ENCODE data around the gene AHI1.

The AHI1 gene

DNA sequence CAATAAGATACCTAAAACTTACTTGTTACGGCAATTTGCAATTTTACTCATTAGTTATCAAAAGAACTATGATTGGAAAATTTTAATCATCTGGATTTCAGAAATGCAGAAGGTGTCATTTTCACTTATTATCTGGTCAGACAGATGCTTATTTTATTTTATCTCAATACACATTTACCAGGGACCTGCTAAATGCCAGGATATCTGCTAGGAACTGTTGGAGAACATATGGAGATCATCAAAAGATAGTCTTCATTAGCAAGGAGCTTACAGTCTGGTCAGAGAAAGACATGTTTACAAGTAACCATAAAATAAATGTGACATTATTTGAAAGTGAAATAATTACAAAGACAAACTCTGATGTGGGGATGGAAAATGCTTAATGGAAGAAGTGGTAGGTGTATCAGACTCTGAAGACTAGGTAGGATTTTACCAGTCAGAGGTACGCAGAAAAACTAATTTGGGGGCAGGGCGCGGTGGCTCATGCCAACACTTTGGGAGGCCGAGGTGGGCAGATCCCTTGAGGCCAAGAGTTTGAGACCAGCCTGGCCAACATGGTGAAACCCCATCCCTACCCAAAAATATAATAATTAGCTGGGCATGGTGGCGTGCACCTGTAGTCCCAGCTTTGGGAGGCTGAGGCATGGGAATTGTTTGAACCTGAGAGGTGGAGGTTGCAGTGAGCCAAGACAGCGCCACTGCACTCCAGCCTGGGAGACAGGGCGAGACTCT, 178.6 kb downstream of the AHI1 start:
- no peak overlapping the region for H3K4me3 ChIP-seq (ENCODE audit: low read length)

DNA sequence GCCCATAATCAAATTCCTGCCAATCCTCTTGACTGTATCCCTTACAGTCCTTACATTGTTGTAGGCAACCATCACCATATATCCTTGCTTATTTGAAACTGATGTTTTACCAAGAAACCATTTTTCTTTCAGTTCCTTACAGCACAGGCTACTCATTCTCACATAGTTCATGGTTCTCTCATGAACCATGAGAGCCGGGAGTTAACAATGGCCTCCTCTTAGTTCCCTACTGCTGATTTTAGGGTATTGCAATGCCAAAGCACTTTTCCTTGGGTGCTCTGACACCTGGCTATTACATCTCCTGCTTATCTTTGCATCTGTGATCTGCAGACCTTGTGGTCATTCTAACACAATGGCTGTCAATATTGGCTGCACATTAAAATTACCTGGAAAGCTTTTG, 183.0 kb downstream of the AHI1 start:
- Histone ChIP-seq H3K9ac (ENCODE audit: low read length) (no peak overlapping the region), H3K4me2 (ENCODE audit: low read length) (peak overlapping the region; percentile 33), H2AFZ (ENCODE audit: low read depth, low read length) (no peak overlapping the region), H3K4me1 (ENCODE audit: low read length) (peaks cover 34% of the 10 kb centered on the region), H3K27ac (ENCODE audit: low read length) (peak overlapping the region; percentile 14; the same call in 1 of the 2 replicates), H4K20me1 (ENCODE audit: insufficient read depth, low read length) (no peaks in the 10 kb centered on the region), H3K79me2 (ENCODE audit: low read length) (no peaks in the 10 kb centered on the region), H3K27me3 (ENCODE audit: low read depth, low read length) (no peaks in the 10 kb centered on the region), H3K9me3 (ENCODE audit: insufficient read depth, low read length) (no peaks in the 10 kb centered on the region), H3K36me3 (replicated peaks; ENCODE audit: low read depth, low read length) (no peaks in the 10 kb centered on the region), H3K4me3 (ENCODE audit: low read length) (no peak overlapping the region)
- TF ChIP-seq EZH2phosphoT487 (IDR thresholded peaks at IDR 0.05; ENCODE audit: low read depth), result no peak
- TF ChIP-seq, protein P1, sequence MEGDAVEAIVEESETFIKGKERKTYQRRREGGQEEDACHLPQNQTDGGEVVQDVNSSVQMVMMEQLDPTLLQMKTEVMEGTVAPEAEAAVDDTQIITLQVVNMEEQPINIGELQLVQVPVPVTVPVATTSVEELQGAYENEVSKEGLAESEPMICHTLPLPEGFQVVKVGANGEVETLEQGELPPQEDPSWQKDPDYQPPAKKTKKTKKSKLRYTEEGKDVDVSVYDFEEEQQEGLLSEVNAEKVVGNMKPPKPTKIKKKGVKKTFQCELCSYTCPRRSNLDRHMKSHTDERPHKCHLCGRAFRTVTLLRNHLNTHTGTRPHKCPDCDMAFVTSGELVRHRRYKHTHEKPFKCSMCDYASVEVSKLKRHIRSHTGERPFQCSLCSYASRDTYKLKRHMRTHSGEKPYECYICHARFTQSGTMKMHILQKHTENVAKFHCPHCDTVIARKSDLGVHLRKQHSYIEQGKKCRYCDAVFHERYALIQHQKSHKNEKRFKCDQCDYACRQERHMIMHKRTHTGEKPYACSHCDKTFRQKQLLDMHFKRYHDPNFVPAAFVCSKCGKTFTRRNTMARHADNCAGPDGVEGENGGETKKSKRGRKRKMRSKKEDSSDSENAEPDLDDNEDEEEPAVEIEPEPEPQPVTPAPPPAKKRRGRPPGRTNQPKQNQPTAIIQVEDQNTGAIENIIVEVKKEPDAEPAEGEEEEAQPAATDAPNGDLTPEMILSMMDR (IDR thresholded peaks at IDR 0.05; ENCODE audit: low read depth, low read length), result no peak

More for the DNA sequence above, 178.6 kb downstream of the AHI1 start:
- Histone ChIP-seq H3K36me3 (replicated peaks; ENCODE audit: low read depth, low read length) (no peaks in the 10 kb centered on the region), H3K79me2 (ENCODE audit: low read length) (no peaks in the 10 kb centered on the region), H3K27me3 (ENCODE audit: low read depth, low read length) (no peaks in the 10 kb centered on the region), H3K27ac (ENCODE audit: low read length) (no peak overlapping the region), H3K9ac (ENCODE audit: low read length) (no peak overlapping the region), H3K9me3 (ENCODE audit: insufficient read depth, low read length) (no peaks in the 10 kb centered on the region), H4K20me1 (ENCODE audit: insufficient read depth, low read length) (no peaks in the 10 kb centered on the region), H3K4me2 (ENCODE audit: low read length) (no peak overlapping the region), H3K4me1 (ENCODE audit: low read length) (peaks cover 34% of the 10 kb centered on the region), H2AFZ (ENCODE audit: low read depth, low read length) (no peak overlapping the region)
- TF ChIP-seq, protein P1 (IDR thresholded peaks at IDR 0.05; ENCODE audit: low read depth, low read length), result no peak
- no peak for TF ChIP-seq EZH2phosphoT487 (IDR thresholded peaks at IDR 0.05; ENCODE audit: low read depth)

DNA sequence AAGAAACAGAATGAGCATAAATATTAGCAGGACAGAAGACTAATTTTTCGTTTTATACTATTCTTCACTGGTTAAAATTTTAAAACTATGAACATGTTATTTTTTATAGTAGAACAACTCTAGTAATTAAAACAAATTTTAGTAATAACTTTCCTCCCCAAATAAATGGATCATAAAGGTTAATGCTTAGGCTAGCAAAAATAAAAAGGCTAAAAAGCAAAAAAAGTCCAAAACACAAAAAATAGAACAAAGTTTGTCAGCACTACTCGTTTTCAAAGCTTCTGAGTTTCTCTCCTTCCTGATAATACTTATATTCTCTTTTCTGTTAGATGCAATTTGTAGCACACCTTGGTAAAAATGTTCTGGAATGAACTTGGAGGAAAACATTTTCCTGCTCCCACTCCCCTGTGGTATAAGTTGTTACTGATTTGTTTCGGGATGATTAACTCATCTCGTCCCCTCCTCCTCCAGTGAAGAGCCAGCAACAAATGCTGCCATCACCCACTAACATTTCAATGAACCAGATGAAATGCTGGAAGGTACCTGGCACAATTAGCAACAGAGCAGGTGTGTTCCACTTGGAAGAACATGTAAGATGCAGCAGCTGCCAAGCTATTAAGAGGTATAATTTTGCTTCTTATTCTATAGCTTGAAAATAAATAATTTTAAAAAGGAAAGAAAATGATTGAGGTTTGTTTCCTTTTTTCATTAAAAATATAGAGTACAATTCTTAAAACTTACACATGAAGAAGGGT, 185.9 kb downstream of the AHI1 start:
- no peaks in the 10 kb centered on the region for H4K20me1 ChIP-seq (ENCODE audit: insufficient read depth, low read length)
- H3K4me1 ChIP-seq (ENCODE audit: low read length), result peaks cover 42% of the 10 kb centered on the region
- no peak overlapping the region for H2AFZ ChIP-seq (ENCODE audit: low read depth, low read length)
- H3K4me3 ChIP-seq (ENCODE audit: low read length), result no peak overlapping the region
- no peaks in the 10 kb centered on the region for H3K9me3 ChIP-seq (ENCODE audit: insufficient read depth, low read length)
- H3K4me2 ChIP-seq (ENCODE audit: low read length), result no peak overlapping the region
- H3K79me2 ChIP-seq (ENCODE audit: low read length), result no peaks in the 10 kb centered on the region
- no peaks in the 10 kb centered on the region for H3K36me3 ChIP-seq (replicated peaks; ENCODE audit: low read depth, low read length)
- H3K27ac ChIP-seq (ENCODE audit: low read length), result no peak overlapping the region
- H3K9ac ChIP-seq (ENCODE audit: low read length), result no peak overlapping the region
- TF ChIP-seq, protein P1 (IDR thresholded peaks at IDR 0.05; ENCODE audit: low read depth, low read length), result no peak
- no peak for TF ChIP-seq EZH2phosphoT487 (IDR thresholded peaks at IDR 0.05; ENCODE audit: low read depth)
- H3K27me3 ChIP-seq (ENCODE audit: low read depth, low read length), result no peaks in the 10 kb centered on the region

DNA sequence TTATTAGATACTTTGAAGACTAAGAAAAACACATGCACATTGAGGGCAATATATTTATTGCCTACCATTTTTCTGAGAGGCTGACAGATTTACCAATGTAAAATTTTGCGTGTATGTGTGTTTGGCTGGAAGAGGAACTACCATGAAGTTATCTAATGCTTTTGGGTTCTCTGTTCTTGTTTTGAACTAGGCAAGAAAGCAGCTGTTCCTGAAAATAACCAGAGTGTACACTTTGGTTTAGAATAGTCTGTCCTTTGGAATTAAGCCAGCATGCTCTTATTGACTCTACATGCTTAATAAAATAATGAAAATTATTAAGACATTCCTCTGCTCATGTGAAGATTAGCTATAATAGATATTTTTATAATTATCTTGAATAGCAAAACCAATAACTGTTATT, 187.2 kb downstream of the AHI1 start:
- Histone ChIP-seq H3K9me3 (ENCODE audit: insufficient read depth, low read length) (no peaks in the 10 kb centered on the region), H3K4me3 (ENCODE audit: low read length) (no peak overlapping the region), H3K9ac (ENCODE audit: low read length) (no peak overlapping the region), H3K27ac (ENCODE audit: low read length) (no peak overlapping the region), H3K27me3 (ENCODE audit: low read depth, low read length) (no peaks in the 10 kb centered on the region), H3K4me1 (ENCODE audit: low read length) (peaks cover 46% of the 10 kb centered on the region), H3K4me2 (ENCODE audit: low read length) (peak overlapping the region; percentile 36), H4K20me1 (ENCODE audit: insufficient read depth, low read length) (no peaks in the 10 kb centered on the region), H3K36me3 (replicated peaks; ENCODE audit: low read depth, low read length) (no peaks in the 10 kb centered on the region), H2AFZ (ENCODE audit: low read depth, low read length) (no peak overlapping the region), H3K79me2 (ENCODE audit: low read length) (no peaks in the 10 kb centered on the region)
- TF ChIP-seq, protein P1 (IDR thresholded peaks at IDR 0.05; ENCODE audit: low read depth, low read length), result no peak
- no peak for TF ChIP-seq EZH2phosphoT487 (IDR thresholded peaks at IDR 0.05; ENCODE audit: low read depth)

All from OCI-LY3 (cell line).